ENCODE results near the gene NRXN3.

The NRXN3 gene

DNA sequence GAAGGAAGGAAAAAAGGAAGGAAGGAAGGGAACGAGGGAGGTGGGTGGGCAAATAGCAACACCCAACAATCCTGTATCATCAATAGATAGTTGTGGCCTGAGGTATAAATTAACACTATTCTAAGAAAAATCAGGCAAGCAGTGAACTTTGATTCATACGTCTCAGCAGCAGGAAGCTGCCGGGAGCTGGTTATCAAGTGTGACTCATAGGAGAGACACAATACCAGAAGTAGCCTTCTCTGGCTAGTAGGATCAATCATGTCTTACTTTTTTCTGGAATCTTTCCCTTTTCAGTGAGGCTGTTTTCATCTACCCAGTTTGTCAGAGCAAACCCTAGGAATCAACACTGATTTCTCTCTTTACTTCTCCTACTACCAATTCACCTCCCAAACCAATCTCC lies 780.5 kb downstream of the NRXN3 start:
- Histone ChIP-seq H3K27ac (ENCODE audit: low read depth, low read length) (no peak overlapping the region), H3K36me3 (ENCODE audit: insufficient read depth, low read length) (no peaks in the 10 kb centered on the region), H3K4me1 (ENCODE audit: control insufficient read depth, insufficient read depth, low read length, unreplicated experiment) (peaks cover 11% of the 10 kb centered on the region), H3K27me3 (ENCODE audit: insufficient read depth, low read length) (no peaks in the 10 kb centered on the region), H3K4me3 (ENCODE audit: low read depth, low read length) (peak overlapping the region; percentile 26; the same call in 1 of the 2 replicates), H2AFZ (ENCODE audit: low read length, unreplicated experiment) (peak overlapping the region; percentile 72), H3K79me2 (ENCODE audit: control insufficient read depth, insufficient read depth, low read length, unreplicated experiment) (no peaks in the 10 kb centered on the region)

DNA sequence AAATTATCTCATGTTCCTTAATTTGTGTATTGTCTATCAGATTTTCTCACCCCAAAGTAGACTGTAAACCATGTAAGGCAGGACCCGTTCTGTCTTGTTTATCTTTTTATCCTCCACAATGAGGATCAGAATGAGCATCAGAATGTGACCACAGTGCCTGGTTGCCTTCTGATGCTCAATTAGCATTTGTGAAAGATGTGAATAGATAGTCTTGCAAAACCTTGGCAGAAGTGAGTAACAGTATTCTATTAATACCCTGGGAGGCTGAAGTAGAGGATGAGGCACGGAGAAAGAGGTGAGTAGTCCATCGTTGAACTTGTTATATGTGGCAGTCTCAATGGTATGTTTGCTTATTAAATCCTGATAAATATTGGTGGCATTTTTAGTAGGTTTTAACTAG lies 781.4 kb downstream of the NRXN3 start:
- H3K36me3 ChIP-seq (ENCODE audit: insufficient read depth, low read length): no peaks in the 10 kb centered on the region
- H3K79me2 ChIP-seq (ENCODE audit: control insufficient read depth, insufficient read depth, low read length, unreplicated experiment): no peaks in the 10 kb centered on the region
- H3K4me1 ChIP-seq (ENCODE audit: control insufficient read depth, insufficient read depth, low read length, unreplicated experiment): peaks cover 11% of the 10 kb centered on the region
- H3K4me3 ChIP-seq (ENCODE audit: low read depth, low read length): no peak overlapping the region
- no peak overlapping the region for H2AFZ ChIP-seq (ENCODE audit: low read length, unreplicated experiment)
- no peaks in the 10 kb centered on the region for H3K27me3 ChIP-seq (ENCODE audit: insufficient read depth, low read length)
- no peak overlapping the region for H3K27ac ChIP-seq (ENCODE audit: low read depth, low read length)

DNA sequence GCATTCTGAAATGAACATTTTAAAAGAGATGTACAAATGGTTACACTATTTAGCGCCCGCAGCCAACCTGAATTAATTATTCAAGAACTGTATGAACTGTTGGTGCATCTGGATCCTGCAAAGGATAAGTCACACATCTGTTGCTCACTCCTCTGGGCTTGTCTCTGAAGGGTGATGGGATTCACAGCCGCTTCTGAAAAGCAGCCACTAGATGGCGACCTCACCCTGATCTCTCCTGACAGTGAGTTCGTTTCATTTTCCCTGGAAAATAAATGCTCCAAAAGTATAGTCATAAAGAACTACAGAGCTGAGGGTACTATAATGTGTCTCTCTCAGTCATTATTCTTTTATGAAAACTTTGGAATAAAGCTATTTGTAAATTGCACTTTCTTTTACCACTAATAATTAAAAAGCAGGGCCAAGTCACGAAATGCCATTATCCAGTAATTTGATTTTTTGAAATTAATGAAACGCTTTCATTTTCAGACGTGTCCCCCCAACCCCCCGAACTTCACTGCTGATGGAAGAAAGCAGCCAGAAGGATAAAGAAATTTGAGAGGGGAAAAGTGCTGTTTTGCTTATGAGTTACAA lies 789.6 kb downstream of the NRXN3 start:
- Histone ChIP-seq H3K27ac (ENCODE audit: low read depth, low read length) (no peak overlapping the region), H3K36me3 (ENCODE audit: insufficient read depth, low read length) (no peaks in the 10 kb centered on the region), H2AFZ (ENCODE audit: low read length, unreplicated experiment) (peak overlapping the region; percentile 97), H3K27me3 (ENCODE audit: insufficient read depth, low read length) (no peaks in the 10 kb centered on the region), H3K4me3 (ENCODE audit: low read depth, low read length) (peak overlapping the region; percentile 74), H3K79me2 (ENCODE audit: control insufficient read depth, insufficient read depth, low read length, unreplicated experiment) (no peaks in the 10 kb centered on the region), H3K4me1 (ENCODE audit: control insufficient read depth, insufficient read depth, low read length, unreplicated experiment) (no peaks in the 10 kb centered on the region)

DNA sequence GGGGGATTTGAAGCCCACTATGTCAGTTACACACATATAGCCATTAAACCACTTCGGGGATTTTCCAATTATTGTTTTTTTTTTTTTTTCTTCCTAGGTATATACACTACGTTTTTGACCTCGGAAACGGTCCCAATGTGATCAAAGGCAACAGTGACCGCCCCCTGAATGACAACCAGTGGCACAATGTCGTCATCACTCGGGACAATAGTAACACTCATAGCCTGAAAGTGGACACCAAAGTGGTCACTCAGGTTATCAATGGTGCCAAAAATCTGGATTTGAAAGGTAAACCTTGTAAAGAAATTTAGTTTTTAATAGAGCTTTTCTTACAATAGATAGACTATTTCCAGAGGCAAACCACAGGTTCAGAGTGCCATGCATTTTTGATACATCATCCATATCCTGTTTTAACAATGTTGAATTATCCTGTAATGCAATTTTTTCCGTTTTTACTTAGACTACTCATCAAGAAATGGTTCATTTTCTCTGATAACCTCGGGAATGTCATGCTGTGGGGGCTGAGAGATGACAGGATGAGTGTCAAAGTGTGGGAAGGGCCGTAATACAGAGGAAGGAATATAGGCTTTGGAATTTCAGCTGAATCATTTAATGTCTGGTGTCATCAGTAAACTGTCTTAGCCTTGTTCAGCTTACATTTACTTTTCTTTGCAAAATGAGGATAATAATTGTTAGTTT lies 797.1 kb downstream of the NRXN3 start:
- no peaks in the 10 kb centered on the region for H3K27me3 ChIP-seq (ENCODE audit: insufficient read depth, low read length)
- H3K36me3 ChIP-seq (ENCODE audit: insufficient read depth, low read length): no peaks in the 10 kb centered on the region
- no peak overlapping the region for H2AFZ ChIP-seq (ENCODE audit: low read length, unreplicated experiment)
- peak overlapping the region; percentile 35 for H3K27ac ChIP-seq (ENCODE audit: low read depth, low read length)
- H3K4me1 ChIP-seq (ENCODE audit: control insufficient read depth, insufficient read depth, low read length, unreplicated experiment): peaks cover 26% of the 10 kb centered on the region
- H3K4me3 ChIP-seq (ENCODE audit: low read depth, low read length): peak overlapping the region; percentile 32; the same call in 1 of the 2 replicates
- no peaks in the 10 kb centered on the region for H3K79me2 ChIP-seq (ENCODE audit: control insufficient read depth, insufficient read depth, low read length, unreplicated experiment)

DNA sequence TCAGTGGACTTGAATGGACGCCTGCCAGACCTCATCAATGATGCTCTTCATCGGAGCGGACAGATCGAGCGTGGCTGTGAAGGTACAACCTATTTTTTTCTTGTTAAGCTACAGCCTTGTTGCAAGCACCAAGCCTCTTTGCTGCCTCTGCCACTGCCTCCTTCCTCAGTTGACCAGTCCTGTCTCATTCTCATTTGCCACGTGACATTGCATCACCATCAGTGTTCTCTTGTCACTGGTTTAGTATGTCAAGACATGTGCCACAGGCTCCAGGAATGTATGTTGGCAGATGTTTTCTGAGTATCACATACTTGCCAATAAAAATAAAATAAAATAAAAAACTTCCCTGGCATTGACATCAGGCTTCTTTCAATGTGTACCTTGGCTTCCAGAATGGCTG lies 798.1 kb downstream of the NRXN3 start:
- no peak overlapping the region for H2AFZ ChIP-seq (ENCODE audit: low read length, unreplicated experiment)
- no peaks in the 10 kb centered on the region for H3K79me2 ChIP-seq (ENCODE audit: control insufficient read depth, insufficient read depth, low read length, unreplicated experiment)
- no peaks in the 10 kb centered on the region for H3K27me3 ChIP-seq (ENCODE audit: insufficient read depth, low read length)
- no peak overlapping the region for H3K4me3 ChIP-seq (ENCODE audit: low read depth, low read length)
- peaks cover 26% of the 10 kb centered on the region for H3K4me1 ChIP-seq (ENCODE audit: control insufficient read depth, insufficient read depth, low read length, unreplicated experiment)
- H3K36me3 ChIP-seq (ENCODE audit: insufficient read depth, low read length): no peaks in the 10 kb centered on the region
- H3K27ac ChIP-seq (ENCODE audit: low read depth, low read length): peak overlapping the region; percentile 35

DNA sequence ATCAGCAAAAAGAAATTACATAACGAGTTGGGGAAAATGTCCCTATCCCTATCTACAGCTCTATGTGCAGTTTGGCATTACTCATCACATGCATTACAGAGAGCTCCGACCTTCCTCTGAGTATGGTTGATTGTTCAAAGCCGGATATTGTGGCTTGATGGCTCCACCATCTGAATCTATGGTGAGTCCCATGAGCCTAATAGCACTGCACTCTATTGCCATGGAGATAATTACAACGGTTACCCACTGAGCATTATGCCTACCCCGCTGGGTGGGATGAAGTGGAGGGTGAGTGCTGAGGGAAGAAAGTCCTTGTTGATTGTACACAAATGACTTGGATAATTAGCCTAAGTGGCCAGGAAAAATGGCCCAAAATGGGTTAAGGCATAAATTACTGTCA lies 800.5 kb downstream of the NRXN3 start:
- H3K27ac ChIP-seq (ENCODE audit: low read depth, low read length): no peak overlapping the region
- no peaks in the 10 kb centered on the region for H3K36me3 ChIP-seq (ENCODE audit: insufficient read depth, low read length)
- H3K4me1 ChIP-seq (ENCODE audit: control insufficient read depth, insufficient read depth, low read length, unreplicated experiment): peaks cover 26% of the 10 kb centered on the region
- H3K27me3 ChIP-seq (ENCODE audit: insufficient read depth, low read length): no peaks in the 10 kb centered on the region
- no peak overlapping the region for H2AFZ ChIP-seq (ENCODE audit: low read length, unreplicated experiment)
- no peaks in the 10 kb centered on the region for H3K79me2 ChIP-seq (ENCODE audit: control insufficient read depth, insufficient read depth, low read length, unreplicated experiment)
- no peak overlapping the region for H3K4me3 ChIP-seq (ENCODE audit: low read depth, low read length)

DNA sequence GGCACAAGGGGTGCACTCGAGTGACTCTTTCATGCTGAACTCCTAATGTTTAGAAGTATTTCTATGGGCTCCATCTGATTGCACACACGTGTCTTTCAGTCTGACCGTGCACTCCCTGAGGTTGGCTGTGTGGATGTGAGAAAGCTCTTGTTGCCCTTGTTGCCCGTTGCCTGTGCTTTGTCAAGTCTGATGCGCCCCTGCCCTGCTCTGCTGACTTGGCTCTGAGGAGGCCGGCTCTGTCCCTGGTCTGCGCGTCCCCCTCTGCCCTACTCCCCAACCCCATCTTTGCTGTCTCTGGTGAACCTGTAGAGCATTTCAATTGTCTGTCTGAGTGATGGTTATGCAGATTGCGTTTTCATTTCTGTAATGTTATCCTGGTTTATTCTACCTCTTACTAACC lies 802.3 kb downstream of the NRXN3 start:
- Histone ChIP-seq H3K27ac (ENCODE audit: low read depth, low read length) (no peak overlapping the region), H3K36me3 (ENCODE audit: insufficient read depth, low read length) (no peaks in the 10 kb centered on the region), H2AFZ (ENCODE audit: low read length, unreplicated experiment) (no peak overlapping the region), H3K4me3 (ENCODE audit: low read depth, low read length) (no peak overlapping the region), H3K27me3 (ENCODE audit: insufficient read depth, low read length) (no peaks in the 10 kb centered on the region), H3K4me1 (ENCODE audit: control insufficient read depth, insufficient read depth, low read length, unreplicated experiment) (peaks cover 21% of the 10 kb centered on the region), H3K79me2 (ENCODE audit: control insufficient read depth, insufficient read depth, low read length, unreplicated experiment) (no peaks in the 10 kb centered on the region)

DNA sequence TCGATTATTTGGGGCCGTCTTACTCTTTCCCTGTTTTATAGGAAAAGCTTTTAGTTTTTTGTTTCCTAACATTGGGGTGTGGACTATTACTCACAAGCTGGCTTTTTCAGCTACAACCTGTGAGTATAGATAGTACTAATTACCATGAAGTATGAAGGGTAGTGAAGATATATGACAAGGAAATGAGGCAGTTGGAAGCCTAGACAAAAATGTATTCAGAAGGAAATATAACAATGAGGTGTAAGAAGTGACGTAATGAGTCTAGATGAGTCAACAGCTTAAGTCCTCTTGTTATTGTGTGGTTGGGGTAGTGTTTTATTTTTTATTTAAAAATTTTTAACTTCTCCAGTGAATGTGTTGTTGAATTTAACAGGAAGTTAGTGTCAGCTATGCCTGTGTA lies 804.5 kb downstream of the NRXN3 start:
- H3K36me3 ChIP-seq (ENCODE audit: insufficient read depth, low read length): no peaks in the 10 kb centered on the region

DNA sequence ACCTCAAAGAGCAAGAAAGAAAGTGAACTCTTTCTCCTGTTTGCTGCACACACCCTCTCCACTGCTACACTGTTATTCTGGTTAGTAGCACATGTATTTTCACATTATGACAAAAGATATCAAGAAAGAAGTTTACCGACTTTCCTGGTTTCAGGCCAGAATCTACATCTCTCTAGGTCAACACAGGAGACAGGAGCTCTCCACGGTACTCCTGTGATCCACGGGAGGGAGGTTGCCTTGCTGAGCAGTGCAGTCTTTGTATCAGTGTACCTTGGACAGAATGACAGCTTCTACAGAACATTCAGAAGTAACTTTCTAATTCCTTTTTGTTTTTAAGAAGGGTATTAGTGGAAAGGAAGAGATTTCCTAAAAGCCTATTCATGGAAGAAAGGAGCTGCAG lies 805.6 kb downstream of the NRXN3 start:
- no peaks in the 10 kb centered on the region for H3K4me1 ChIP-seq (ENCODE audit: control insufficient read depth, insufficient read depth, low read length, unreplicated experiment)
- no peak overlapping the region for H3K27ac ChIP-seq (ENCODE audit: low read depth, low read length)
- H3K4me3 ChIP-seq (ENCODE audit: low read depth, low read length): no peak overlapping the region
- H2AFZ ChIP-seq (ENCODE audit: low read length, unreplicated experiment): no peak overlapping the region
- H3K79me2 ChIP-seq (ENCODE audit: control insufficient read depth, insufficient read depth, low read length, unreplicated experiment): no peaks in the 10 kb centered on the region
- no peaks in the 10 kb centered on the region for H3K27me3 ChIP-seq (ENCODE audit: insufficient read depth, low read length)
- H3K36me3 ChIP-seq (ENCODE audit: insufficient read depth, low read length): no peaks in the 10 kb centered on the region

More for the DNA sequence above, 804.5 kb downstream of the NRXN3 start:
- H2AFZ ChIP-seq (ENCODE audit: low read length, unreplicated experiment): no peak overlapping the region
- H3K79me2 ChIP-seq (ENCODE audit: control insufficient read depth, insufficient read depth, low read length, unreplicated experiment): no peaks in the 10 kb centered on the region
- H3K27me3 ChIP-seq (ENCODE audit: insufficient read depth, low read length): no peaks in the 10 kb centered on the region
- H3K27ac ChIP-seq (ENCODE audit: low read depth, low read length): no peak overlapping the region
- H3K4me1 ChIP-seq (ENCODE audit: control insufficient read depth, insufficient read depth, low read length, unreplicated experiment): peaks cover under 1% of the 10 kb centered on the region
- no peak overlapping the region for H3K4me3 ChIP-seq (ENCODE audit: low read depth, low read length)

DNA sequence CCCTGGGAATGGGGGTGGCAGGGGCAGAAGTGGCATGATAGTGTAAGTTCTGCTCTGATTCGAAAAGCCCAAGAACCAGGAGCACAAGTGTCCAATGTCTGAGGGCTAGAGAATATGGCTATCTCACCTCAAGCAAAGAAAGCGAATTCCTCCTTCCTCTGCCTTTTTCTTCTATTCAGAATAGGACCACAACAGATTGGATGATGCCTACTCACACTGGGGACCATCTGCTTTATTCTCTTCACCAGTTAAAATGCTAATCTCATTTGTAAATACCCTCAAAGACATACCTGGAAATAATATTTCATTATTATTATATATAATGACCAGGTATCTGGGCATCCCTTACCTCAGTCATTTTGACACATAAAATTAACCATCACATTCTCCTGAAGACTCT lies 808.7 kb downstream of the NRXN3 start:
- peaks cover 10% of the 10 kb centered on the region for H3K4me1 ChIP-seq (ENCODE audit: control insufficient read depth, insufficient read depth, low read length, unreplicated experiment)
- no peaks in the 10 kb centered on the region for H3K36me3 ChIP-seq (ENCODE audit: insufficient read depth, low read length)
- no peak overlapping the region for H2AFZ ChIP-seq (ENCODE audit: low read length, unreplicated experiment)
- no peak overlapping the region for H3K4me3 ChIP-seq (ENCODE audit: low read depth, low read length)
- H3K79me2 ChIP-seq (ENCODE audit: control insufficient read depth, insufficient read depth, low read length, unreplicated experiment): no peaks in the 10 kb centered on the region
- no peaks in the 10 kb centered on the region for H3K27me3 ChIP-seq (ENCODE audit: insufficient read depth, low read length)
- H3K27ac ChIP-seq (ENCODE audit: low read depth, low read length): no peak overlapping the region

DNA sequence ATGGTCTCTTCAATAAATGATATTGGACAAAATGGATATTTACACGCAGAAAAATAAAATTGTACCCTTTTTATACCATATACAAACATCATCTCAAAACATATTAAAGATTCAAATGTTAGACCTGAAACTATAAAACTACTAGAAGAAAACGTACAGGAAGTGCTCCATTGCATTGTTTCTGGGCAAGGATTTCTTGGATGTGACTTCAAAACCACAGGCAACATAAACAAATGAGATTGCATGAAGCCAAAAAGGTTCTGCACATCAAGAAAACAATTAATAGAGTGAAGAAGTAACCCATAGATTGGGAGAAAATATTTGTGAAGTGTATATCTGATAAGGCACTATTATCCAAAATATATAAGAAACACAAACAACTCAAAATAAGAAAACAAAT lies 812.4 kb downstream of the NRXN3 start:
- H3K27me3 ChIP-seq (ENCODE audit: insufficient read depth, low read length): no peaks in the 10 kb centered on the region
- H3K36me3 ChIP-seq (ENCODE audit: insufficient read depth, low read length): no peaks in the 10 kb centered on the region
- no peaks in the 10 kb centered on the region for H3K79me2 ChIP-seq (ENCODE audit: control insufficient read depth, insufficient read depth, low read length, unreplicated experiment)
- peaks cover 10% of the 10 kb centered on the region for H3K4me1 ChIP-seq (ENCODE audit: control insufficient read depth, insufficient read depth, low read length, unreplicated experiment)
- no peak overlapping the region for H3K4me3 ChIP-seq (ENCODE audit: low read depth, low read length)
- H2AFZ ChIP-seq (ENCODE audit: low read length, unreplicated experiment): no peak overlapping the region
- no peak overlapping the region for H3K27ac ChIP-seq (ENCODE audit: low read depth, low read length)

Data from ACC112 (cell line).